Left lobe of liver (tissue), 2 donors: ENCODE data around the gene ANKMY1. TPM values are rescaled to one million over a fixed set of nuclear protein-coding genes. Genes with fewer than 3 reads are reported as not detected.

ENCODE experiments used
- ATAC-seq: fragments of 200-7000 bp; cut with Tn5 transposase; one replicate; pipeline ENCODE4 v1.9.1; 2020; ENCODE audit warnings: mild to moderate bottlenecking, moderate library complexity
- DNase-seq: peaks from one replicate; pipeline ENCODE4 v3.0.0-alpha.2; 2020; ENCODE audit warnings: low spot score
- total RNA-seq: library from RNA; stranded (reverse); gene quantifications from one replicate; pipeline ENCODE4 v1.2.1, GENCODE V29; 2021
- donor health status: DM: no; HTN: no; CAD: no; lungs with moderate emphysema.
- donor health status: DM: no; HTN: yes; CAD: no.

The ANKMY1 gene
- total RNA-seq, 1 donor from 2014 or later: 13.1 TPM

DNA sequence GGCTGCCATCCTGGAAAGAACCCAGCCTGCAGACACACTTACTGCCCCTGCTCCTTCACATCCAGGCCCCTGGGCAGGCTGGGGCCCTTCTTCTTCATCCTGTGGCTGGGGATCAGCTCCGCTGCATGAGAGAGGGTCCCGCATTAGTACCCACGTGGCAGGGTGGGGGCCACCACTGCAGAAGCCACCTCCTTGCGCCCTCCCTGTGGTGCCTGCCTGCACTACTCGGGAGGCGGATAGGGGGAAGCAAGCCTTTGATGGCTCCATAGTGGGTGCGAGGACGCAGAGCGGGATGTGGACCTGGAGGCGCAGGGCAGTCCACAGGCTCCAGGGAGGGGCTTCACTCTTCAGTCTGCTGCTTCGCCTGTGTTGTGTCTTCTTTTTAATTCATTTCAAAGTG, 75.6 kb downstream of the ANKMY1 start:
- ATAC-seq (no peak), DNase-seq (no peak)

GRCh38 chr2:240481720-240482119, 76.1 kb downstream of the ANKMY1 start:
- DNase-seq (no peak), ATAC-seq (no peak)

DNA sequence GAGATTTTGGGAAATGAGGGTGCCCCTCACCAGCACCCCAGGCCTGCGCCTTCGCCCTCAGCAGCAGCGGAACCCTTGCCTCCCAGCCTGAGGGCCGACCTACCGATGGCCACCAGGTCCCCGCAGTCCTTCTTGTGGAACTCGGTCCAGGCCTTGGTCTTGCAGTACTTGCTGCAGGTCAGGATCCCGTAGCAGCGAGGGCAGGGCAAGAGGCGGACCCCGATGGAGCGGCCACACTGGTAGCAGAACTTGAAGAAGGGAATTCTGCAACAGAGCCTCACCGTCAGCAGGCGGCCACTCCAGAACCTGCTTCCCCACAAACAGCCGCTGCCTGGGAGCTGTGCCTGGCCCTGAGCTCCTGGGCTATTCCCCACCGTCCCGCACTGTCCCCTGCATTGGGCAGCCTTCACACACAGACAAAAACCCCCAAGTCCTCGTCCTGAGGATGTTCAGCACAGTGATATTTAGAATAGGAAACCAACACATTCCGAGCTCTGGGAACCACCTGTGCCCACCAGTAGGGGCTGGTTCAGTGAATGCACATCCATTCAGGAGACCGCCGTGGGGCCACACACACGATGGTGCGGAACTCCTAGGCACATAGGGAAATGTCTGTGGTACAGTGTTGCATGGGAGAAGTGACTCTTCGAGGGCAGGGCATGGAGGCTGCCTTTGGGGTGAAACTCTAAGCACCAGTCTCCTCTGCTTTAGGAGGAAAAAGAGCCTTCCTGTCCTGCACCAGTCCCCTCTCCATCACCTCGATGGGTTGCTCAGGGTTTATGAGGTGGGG, 76.8 kb downstream of the ANKMY1 start:
- ATAC-seq: no peak
- no peak for DNase-seq

- DNase-seq (no peak), ATAC-seq (no peak)
These were observed 78.7 kb downstream of the ANKMY1 start for GRCh38 chr2:240479111-240479501.

GRCh38 chr2:240478346-240479110, 79.3 kb downstream of the ANKMY1 start:
- no peak for DNase-seq
- ATAC-seq: no peak

GRCh38 chr2:240477916-240478315, 79.9 kb downstream of the ANKMY1 start:
- DNase-seq (no peak), ATAC-seq (no peak)

GRCh38 chr2:240473211-240473610, 84.6 kb downstream of the ANKMY1 start:
- ATAC-seq (no peak), DNase-seq (no peak)

DNA sequence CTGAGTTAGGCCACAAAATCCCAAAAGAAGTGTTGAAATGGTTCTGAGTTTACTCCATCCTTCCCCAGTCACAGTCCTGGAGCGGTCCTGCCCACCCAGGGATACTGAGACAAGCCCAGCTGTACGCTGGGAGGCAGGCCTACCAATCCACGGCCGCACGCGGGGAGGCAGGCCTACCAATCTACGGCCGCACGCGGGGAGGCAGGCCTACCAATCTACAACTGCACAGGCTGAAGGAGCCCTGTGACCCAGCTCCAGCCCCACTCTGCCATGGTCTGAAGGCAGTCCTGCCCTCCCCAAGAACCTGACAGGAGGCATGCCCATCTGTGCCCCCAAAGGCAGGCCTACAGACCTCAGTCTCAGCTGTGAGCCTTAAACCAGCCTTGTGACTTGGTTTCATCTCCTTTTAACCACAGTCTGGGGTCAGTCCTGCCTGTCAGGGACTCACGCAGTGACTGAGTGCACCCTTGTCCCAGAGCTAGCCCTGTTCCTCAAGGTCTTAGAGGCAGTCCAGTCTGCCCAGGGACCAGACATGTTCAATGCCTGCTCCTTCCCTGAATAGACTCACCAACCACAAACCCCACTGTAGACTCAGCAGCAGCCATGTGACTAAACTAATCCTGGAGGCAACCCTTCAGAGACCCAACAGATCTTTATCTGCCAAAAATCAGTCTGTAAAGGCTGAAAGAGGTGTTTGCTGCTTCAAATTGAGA, 85.6 kb downstream of the ANKMY1 start:
- DNase-seq: no peak
- ATAC-seq: no peak

DNA sequence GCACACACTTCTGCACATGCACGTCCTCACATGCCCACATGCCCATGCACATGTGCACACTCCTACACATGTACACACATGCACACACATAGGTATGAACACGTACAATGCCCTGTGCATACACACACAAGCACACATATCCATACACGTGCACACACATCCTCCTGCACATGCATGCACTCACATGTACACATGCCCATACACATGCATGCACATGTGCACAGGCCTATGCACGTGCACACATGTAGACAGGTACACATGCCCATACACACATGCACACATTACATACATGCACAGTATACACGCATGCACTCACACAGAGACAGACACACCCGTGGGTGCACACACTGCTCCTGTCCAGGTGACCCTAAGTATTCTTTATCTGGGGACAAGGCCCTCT, 88.0 kb downstream of the ANKMY1 start:
- no peak for ATAC-seq
- no peak for DNase-seq

- DNase-seq (no peak), ATAC-seq (no peak)
These were observed 88.5 kb downstream of the ANKMY1 start for GRCh38 chr2:240469239-240469636.

DNA sequence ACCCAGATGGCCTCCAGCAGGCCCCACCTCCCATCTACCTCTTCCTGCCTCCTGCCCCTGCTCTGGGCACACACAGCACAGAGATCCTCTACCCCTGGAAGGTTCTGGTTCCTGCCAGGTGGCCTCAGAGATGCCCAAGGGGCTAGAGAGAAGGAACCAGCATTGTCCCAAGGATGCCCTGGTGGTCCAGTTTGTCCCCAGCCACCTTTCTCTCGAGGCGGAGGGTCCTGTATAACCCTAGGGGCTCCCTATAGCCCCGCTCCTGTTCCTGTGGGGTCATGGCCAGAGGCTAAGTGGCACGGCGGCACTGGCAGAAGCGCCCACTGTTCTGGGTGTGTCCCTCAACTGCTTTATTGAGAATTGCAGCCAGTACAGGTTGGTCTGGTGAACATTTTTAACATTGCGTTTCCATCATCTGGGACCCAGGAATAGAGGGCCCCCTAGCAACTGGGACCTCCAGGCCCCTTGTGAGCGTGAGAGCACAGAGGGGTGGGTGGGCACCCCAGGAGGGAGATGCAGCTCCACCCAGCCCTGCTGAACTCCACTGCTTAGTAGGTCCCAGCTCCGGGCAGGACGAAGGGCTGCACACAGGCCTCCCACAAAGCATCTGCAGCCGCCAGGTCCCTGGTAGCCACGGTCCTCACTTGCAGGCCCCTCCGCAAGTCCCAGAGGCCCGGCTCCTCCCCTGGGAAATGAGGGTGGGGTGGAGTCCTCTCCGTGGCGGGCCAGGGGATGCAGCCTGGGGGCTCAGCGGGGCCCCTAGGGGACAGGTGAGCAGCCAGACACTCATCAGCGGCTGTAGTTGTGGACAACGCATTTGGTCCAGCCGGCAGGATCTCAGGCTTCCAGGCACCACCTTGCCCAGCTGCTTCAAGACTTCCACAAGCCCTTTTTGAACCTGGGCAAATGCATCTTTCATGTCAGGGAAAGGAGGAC, 89.2 kb downstream of the ANKMY1 start:
- no peak for DNase-seq
- no peak for ATAC-seq

GRCh38 chr2:240467659-240468302, 90.0 kb downstream of the ANKMY1 start:
- peak; percentile 4 for ATAC-seq
- DNase-seq: no peak

DNA sequence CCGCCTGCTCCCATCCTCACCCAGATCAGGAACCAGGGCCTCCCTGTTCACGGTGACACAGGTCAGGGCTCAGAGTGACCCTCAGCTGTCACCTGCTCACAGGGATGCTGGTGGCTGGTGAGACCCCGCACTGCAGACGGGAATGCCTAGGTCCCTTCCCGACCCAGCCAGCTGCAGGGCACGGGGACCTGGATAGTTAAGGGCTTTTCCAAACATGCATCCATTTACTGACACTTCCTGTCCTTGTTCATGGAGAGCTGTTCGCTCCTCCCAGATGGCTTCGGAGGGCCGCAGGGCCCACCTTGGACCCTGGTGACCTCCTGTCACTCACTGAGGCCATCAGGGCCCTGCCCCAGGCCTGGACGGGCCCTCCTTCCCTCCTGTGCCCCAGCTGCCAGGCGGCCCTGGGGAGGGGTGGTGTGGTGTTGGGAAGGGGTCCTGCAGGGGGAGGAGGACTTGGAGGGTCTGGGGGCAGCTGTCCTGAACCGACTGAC, 90.6 kb downstream of the ANKMY1 start:
- ATAC-seq: no peak

DNA sequence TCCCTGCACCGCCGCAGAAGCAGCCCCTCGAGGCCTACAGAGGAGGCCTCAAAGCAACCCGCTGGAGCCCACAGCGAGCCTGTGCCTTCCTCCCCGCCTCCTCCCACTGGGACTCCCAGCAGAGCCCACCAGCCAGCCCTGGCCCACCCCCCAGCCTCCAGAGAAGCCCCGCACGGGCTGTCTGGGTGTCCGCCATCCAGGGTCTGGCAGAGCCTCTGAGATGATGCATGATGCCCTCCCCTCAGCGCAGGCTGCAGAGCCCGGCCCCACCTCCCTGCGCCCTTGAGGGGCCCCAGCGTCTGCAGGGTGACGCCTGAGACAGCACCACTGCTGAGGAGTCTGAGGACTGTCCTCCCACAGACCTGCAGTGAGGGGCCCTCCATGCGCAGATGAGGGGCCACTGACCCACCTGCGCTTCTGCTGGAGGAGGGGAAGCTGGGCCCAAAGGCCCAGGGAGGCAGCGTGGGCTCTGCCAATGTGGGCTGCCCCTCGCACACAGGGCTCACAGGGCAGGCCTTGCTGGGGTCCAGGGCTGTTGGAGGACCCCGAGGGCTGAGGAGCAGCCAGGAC, 91.1 kb downstream of the ANKMY1 start:
- ATAC-seq: no peak

More for the DNA sequence above, 90.6 kb downstream of the ANKMY1 start:
- DNase-seq: no peak

GRCh38 chr2:240465765-240466578, 91.8 kb downstream of the ANKMY1 start:
- ATAC-seq (no peak), DNase-seq (peak; percentile 44)

More for the DNA sequence above, 91.1 kb downstream of the ANKMY1 start:
- peak; percentile 42 for DNase-seq

DNA sequence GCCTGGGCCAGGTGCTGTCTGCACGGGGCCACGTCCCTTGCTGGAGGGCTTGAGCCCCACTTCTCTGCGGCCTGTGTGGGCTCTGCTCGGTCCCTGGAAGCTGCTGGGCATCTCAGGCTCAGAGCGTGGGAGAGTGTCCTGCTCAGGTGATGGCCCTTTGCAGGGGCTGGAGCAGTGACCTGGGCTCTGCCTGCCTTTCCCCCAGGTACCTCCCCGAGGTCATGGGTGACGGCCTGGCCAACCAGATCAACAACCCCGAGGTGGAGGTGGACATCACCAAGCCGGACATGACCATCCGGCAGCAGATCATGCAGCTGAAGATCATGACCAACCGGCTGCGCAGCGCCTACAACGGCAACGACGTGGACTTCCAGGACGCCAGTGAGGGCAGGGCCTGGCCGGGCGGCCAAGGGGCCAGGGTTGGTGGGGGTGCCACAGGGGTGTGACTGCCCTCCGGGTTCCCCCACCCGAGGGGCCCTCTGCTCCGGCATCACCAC, 92.5 kb downstream of the ANKMY1 start:
- DNase-seq (no peak), ATAC-seq (no peak)

GRCh38 chr2:240464514-240465241, 93.1 kb downstream of the ANKMY1 start:
- peak; percentile 43 for DNase-seq

More at GRCh38 chr2:240464514-240465241, 93.1 kb downstream of the ANKMY1 start:
- ATAC-seq: no peak
